Measurements from ENCODE around the gene CBL. TPM values are rescaled to one million over a fixed set of nuclear protein-coding genes. Genes with fewer than 3 reads are reported as not detected.

Gene CBL
- polyA plus RNA-seq, 4 donors, result 2.2 to 10.1 (median 4.3) TPM

- WGBS, 3 donors, result 92 to 99% (median 97%) methylated on average over 3 of the region's 3 CpGs
- no peak for DNase-seq
- peaks cover 0 to 3% (median 0%) of the 10 kb centered on the region in 3 donors for H3K4me1 ChIP-seq (ENCODE audit: control insufficient read depth in 3 of 3, insufficient read depth in 2 of 3, low read depth in 1 of 3, low read length in 2 of 3)
- FAIRE-seq, result no peak
- H3K4me3 ChIP-seq (ENCODE audit: low read depth in 1 of 3, low read length in 3 of 3), result no peak overlapping the region
- peaks cover 0 to 21% of the 10 kb centered on the region in 2 donors for H3K9me3 ChIP-seq (ENCODE audit: control insufficient read depth in 2 of 2, insufficient read depth in 1 of 2, low read depth in 1 of 2, low read length in 1 of 2)
- H3K27ac ChIP-seq (ENCODE audit: low read depth in 1 of 3, low read length in 2 of 3), result no peak overlapping the region
- peaks cover 13 to 27% (median 14%) of the 10 kb centered on the region in 3 donors for H3K36me3 ChIP-seq (ENCODE audit: control insufficient read depth in 3 of 3, insufficient read depth in 2 of 3, low read depth in 1 of 3, low read length in 3 of 3)
- no peaks in the 10 kb centered on the region for H3K27me3 ChIP-seq (ENCODE audit: control insufficient read depth in 3 of 3, insufficient read depth in 3 of 3, low read length in 3 of 3)
Measured at GRCh38 chr11:119293461-119293860, 87.3 kb downstream of the CBL start.

- peaks cover 0 to 9% (median 0%) of the 10 kb centered on the region in 3 donors for H3K4me1 ChIP-seq (ENCODE audit: control insufficient read depth in 3 of 3, insufficient read depth in 2 of 3, low read depth in 1 of 3, low read length in 2 of 3)
- H3K27ac ChIP-seq (ENCODE audit: low read depth in 1 of 3, low read length in 2 of 3), result no peak overlapping the region
- WGBS, 3 donors, result 58 to 70% (median 69%) methylated on average over 3 of the region's 3 CpGs
- DNase-seq (no peak), FAIRE-seq (no peak)
- H3K9me3 ChIP-seq (ENCODE audit: control insufficient read depth in 2 of 2, insufficient read depth in 1 of 2, low read depth in 1 of 2, low read length in 1 of 2), result peaks cover 0 to 18% of the 10 kb centered on the region in 2 donors
- H3K27me3 ChIP-seq (ENCODE audit: control insufficient read depth in 3 of 3, insufficient read depth in 3 of 3, low read length in 3 of 3), result no peaks in the 10 kb centered on the region
- H3K36me3 ChIP-seq (ENCODE audit: control insufficient read depth in 3 of 3, insufficient read depth in 2 of 3, low read depth in 1 of 3, low read length in 3 of 3), result peaks cover 13 to 28% (median 20%) of the 10 kb centered on the region in 3 donors
- no peak overlapping the region for H3K4me3 ChIP-seq (ENCODE audit: low read depth in 1 of 3, low read length in 3 of 3)
Measured at GRCh38 chr11:119295178-119295577, 89.0 kb downstream of the CBL start.

DNA sequence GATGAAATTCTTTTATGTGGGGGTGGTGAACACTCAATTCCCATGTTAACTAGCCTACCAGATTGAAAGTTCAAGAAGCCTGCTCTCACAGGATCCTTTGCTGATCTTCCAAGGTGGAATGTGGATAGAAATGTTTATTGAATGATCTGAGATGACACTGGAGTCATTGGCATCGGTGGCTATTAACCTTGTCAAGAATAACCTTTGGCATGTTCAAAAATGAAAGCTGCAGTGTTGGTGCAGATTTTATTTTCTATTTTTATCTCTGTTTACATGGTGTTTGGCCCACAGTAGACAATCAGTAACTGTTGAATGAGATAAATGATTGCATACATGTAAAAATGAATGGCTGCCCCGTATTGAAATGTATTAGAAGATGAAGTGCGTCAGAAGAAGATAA, 91.8 kb downstream of the CBL start:
- peaks cover 8 to 27% (median 15%) of the 10 kb centered on the region in 3 donors for H3K36me3 ChIP-seq (ENCODE audit: control insufficient read depth in 3 of 3, insufficient read depth in 2 of 3, low read depth in 1 of 3, low read length in 3 of 3)
- no peaks in the 10 kb centered on the region for H3K27me3 ChIP-seq (ENCODE audit: control insufficient read depth in 3 of 3, insufficient read depth in 3 of 3, low read length in 3 of 3)
- H3K27ac ChIP-seq (ENCODE audit: low read depth in 1 of 3, low read length in 2 of 3), result peak overlapping the region in 1 of 3 donors; percentile 19
- DNase-seq (peak in 1 of 2 donors; percentile 22), FAIRE-seq (no peak)
- no peak overlapping the region for H3K4me3 ChIP-seq (ENCODE audit: low read depth in 1 of 3, low read length in 3 of 3)
- H3K4me1 ChIP-seq (ENCODE audit: control insufficient read depth in 3 of 3, insufficient read depth in 2 of 3, low read depth in 1 of 3, low read length in 2 of 3), result peaks cover 0 to 9% (median 0%) of the 10 kb centered on the region in 3 donors
- 60 to 69% (median 64%) methylated on average over 3 of the region's 3 CpGs for WGBS, 3 donors
- H3K9me3 ChIP-seq (ENCODE audit: control insufficient read depth in 2 of 2, insufficient read depth in 1 of 2, low read depth in 1 of 2, low read length in 1 of 2), result no peaks in the 10 kb centered on the region

- 85 to 98% (median 85%) methylated on average over 2 of the region's 2 CpGs for WGBS, 3 donors
- Histone ChIP-seq H3K36me3 (ENCODE audit: control insufficient read depth in 3 of 3, insufficient read depth in 2 of 3, low read depth in 1 of 3, low read length in 3 of 3) (peaks cover 9 to 27% (median 14%) of the 10 kb centered on the region in 3 donors), H3K9me3 (ENCODE audit: control insufficient read depth in 2 of 2, insufficient read depth in 1 of 2, low read depth in 1 of 2, low read length in 1 of 2) (no peaks in the 10 kb centered on the region), H3K27ac (ENCODE audit: low read depth in 1 of 3, low read length in 2 of 3) (peak overlapping the region in 1 of 3 donors; percentile 2), H3K4me1 (ENCODE audit: control insufficient read depth in 3 of 3, insufficient read depth in 2 of 3, low read depth in 1 of 3, low read length in 2 of 3) (peaks cover 0 to 9% (median 0%) of the 10 kb centered on the region in 3 donors), H3K27me3 (ENCODE audit: control insufficient read depth in 3 of 3, insufficient read depth in 3 of 3, low read length in 3 of 3) (no peaks in the 10 kb centered on the region), H3K4me3 (ENCODE audit: low read depth in 1 of 3, low read length in 3 of 3) (no peak overlapping the region)
- DNase-seq (no peak), FAIRE-seq (no peak)
Measured at GRCh38 chr11:119298726-119299125, 92.6 kb downstream of the CBL start.

DNA sequence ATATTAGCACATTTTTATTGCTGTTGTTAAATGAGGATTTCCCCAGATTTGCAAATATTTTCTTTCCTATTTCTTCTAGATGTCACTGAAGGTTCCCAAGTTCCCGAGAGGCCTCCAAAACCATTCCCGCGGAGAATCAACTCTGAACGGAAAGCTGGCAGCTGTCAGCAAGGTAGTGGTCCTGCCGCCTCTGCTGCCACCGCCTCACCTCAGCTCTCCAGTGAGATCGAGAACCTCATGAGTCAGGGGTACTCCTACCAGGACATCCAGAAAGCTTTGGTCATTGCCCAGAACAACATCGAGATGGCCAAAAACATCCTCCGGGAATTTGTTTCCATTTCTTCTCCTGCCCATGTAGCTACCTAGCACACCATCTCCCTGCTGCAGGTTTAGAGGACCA, 93.3 kb downstream of the CBL start:
- peaks cover 0 to 9% (median 0%) of the 10 kb centered on the region in 3 donors for H3K4me1 ChIP-seq (ENCODE audit: control insufficient read depth in 3 of 3, insufficient read depth in 2 of 3, low read depth in 1 of 3, low read length in 2 of 3)
- WGBS, 3 donors, result 98 to 99% (median 98%) methylated on average over 9 of the region's 9 CpGs
- no peaks in the 10 kb centered on the region for H3K27me3 ChIP-seq (ENCODE audit: control insufficient read depth in 3 of 3, insufficient read depth in 3 of 3, low read length in 3 of 3)
- no peak overlapping the region for H3K4me3 ChIP-seq (ENCODE audit: low read depth in 1 of 3, low read length in 3 of 3)
- H3K27ac ChIP-seq (ENCODE audit: low read depth in 1 of 3, low read length in 2 of 3), result no peak overlapping the region
- no peak for FAIRE-seq
- peaks cover 9 to 26% (median 14%) of the 10 kb centered on the region in 3 donors for H3K36me3 ChIP-seq (ENCODE audit: control insufficient read depth in 3 of 3, insufficient read depth in 2 of 3, low read depth in 1 of 3, low read length in 3 of 3)
- DNase-seq, result no peak
- H3K9me3 ChIP-seq (ENCODE audit: control insufficient read depth in 2 of 2, insufficient read depth in 1 of 2, low read depth in 1 of 2, low read length in 1 of 2), result no peaks in the 10 kb centered on the region

- Histone ChIP-seq H3K9me3 (ENCODE audit: control insufficient read depth in 2 of 2, insufficient read depth in 1 of 2, low read depth in 1 of 2, low read length in 1 of 2) (no peaks in the 10 kb centered on the region), H3K27me3 (ENCODE audit: control insufficient read depth in 3 of 3, insufficient read depth in 3 of 3, low read length in 3 of 3) (no peaks in the 10 kb centered on the region), H3K4me3 (ENCODE audit: low read depth in 1 of 3, low read length in 3 of 3) (no peak overlapping the region), H3K27ac (ENCODE audit: low read depth in 1 of 3, low read length in 2 of 3) (no peak overlapping the region), H3K36me3 (ENCODE audit: control insufficient read depth in 3 of 3, insufficient read depth in 2 of 3, low read depth in 1 of 3, low read length in 3 of 3) (peaks cover 9 to 31% (median 17%) of the 10 kb centered on the region in 3 donors), H3K4me1 (ENCODE audit: control insufficient read depth in 3 of 3, insufficient read depth in 2 of 3, low read depth in 1 of 3, low read length in 2 of 3) (peaks cover 0 to 9% (median 0%) of the 10 kb centered on the region in 3 donors)
- FAIRE-seq, result no peak
- 83 to 87% (median 86%) methylated on average over 3 of the region's 3 CpGs for WGBS, 3 donors
- no peak for DNase-seq
Measured at GRCh38 chr11:119300198-119300964, 94.2 kb downstream of the CBL start.

- H3K9me3 ChIP-seq (ENCODE audit: control insufficient read depth in 2 of 2, insufficient read depth in 1 of 2, low read depth in 1 of 2, low read length in 1 of 2), result no peaks in the 10 kb centered on the region
- no peaks in the 10 kb centered on the region for H3K27me3 ChIP-seq (ENCODE audit: control insufficient read depth in 3 of 3, insufficient read depth in 3 of 3, low read length in 3 of 3)
- FAIRE-seq (no peak), DNase-seq (no peak)
- WGBS, 3 donors, result 88 to 93% (median 90%) methylated on average over 5 of the region's 5 CpGs
- no peak overlapping the region for H3K27ac ChIP-seq (ENCODE audit: low read depth in 1 of 3, low read length in 2 of 3)
- H3K4me3 ChIP-seq (ENCODE audit: low read depth in 1 of 3, low read length in 3 of 3), result no peak overlapping the region
- peaks cover 0 to 6% (median 0%) of the 10 kb centered on the region in 3 donors for H3K4me1 ChIP-seq (ENCODE audit: control insufficient read depth in 3 of 3, insufficient read depth in 2 of 3, low read depth in 1 of 3, low read length in 2 of 3)
- H3K36me3 ChIP-seq (ENCODE audit: control insufficient read depth in 3 of 3, insufficient read depth in 2 of 3, low read depth in 1 of 3, low read length in 3 of 3), result peaks cover 7 to 42% (median 18%) of the 10 kb centered on the region in 3 donors
Measured at GRCh38 chr11:119303227-119303718, 97.1 kb downstream of the CBL start.

DNA sequence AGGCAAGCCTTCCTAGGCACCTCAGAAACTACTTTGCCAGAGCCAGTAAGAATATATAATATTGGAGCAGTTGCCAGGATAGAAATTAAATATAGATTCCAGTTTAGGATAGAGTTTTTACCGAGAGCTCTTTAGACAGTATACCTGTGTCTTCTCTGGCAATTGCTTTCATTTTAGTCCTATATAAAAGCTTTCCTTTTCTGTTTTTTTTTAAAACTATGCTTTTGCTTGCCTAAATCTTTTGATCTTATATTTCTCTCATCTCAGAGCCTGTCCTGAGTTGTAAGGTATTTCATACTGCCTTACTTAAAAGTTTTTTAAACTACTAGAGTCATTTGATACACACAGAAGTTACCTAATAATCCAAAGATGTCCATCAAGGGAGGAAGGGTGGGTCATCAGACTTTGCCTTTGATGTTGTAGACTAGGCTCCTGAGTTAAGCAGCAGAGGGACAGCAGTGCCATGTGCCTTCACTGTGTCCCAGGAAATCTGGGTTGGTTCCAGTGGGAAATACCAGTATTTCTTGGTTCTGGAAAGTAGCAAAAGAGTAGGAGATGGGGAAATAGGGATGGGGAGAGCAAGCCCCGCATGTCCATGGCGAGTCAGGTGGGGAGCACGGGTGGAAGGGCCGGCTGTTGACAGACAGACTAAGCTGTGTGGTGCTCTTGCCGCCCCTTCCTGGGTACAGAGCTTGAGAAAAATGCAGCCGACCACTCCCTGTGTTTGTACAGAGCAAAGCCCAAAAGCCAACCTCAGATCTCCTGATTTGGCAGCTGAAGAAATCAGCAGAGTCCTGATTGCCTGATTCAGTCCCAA, 99.6 kb downstream of the CBL start:
- H3K9me3 ChIP-seq (ENCODE audit: control insufficient read depth in 2 of 2, insufficient read depth in 1 of 2, low read depth in 1 of 2, low read length in 1 of 2), result no peaks in the 10 kb centered on the region
- H3K36me3 ChIP-seq (ENCODE audit: control insufficient read depth in 3 of 3, insufficient read depth in 2 of 3, low read depth in 1 of 3, low read length in 3 of 3), result peaks cover 2 to 52% (median 9%) of the 10 kb centered on the region in 3 donors
- no peaks in the 10 kb centered on the region for H3K4me1 ChIP-seq (ENCODE audit: control insufficient read depth in 3 of 3, insufficient read depth in 2 of 3, low read depth in 1 of 3, low read length in 2 of 3)
- H3K27me3 ChIP-seq (ENCODE audit: control insufficient read depth in 3 of 3, insufficient read depth in 3 of 3, low read length in 3 of 3), result no peaks in the 10 kb centered on the region
- H3K4me3 ChIP-seq (ENCODE audit: low read depth in 1 of 3, low read length in 3 of 3), result no peak overlapping the region
- no peak for DNase-seq
- FAIRE-seq, result no peak
- H3K27ac ChIP-seq (ENCODE audit: low read depth in 1 of 3, low read length in 2 of 3), result no peak overlapping the region
- WGBS, 3 donors, result 86 to 98% (median 96%) methylated on average over 7 of the region's 7 CpGs

Measured in small intestine (tissue), 7 donors.